Smooth muscle cell (in vitro differentiated cells): ENCODE measurements around the gene COA5. TPM values are rescaled to one million over a fixed set of nuclear protein-coding genes. Genes with fewer than 3 reads are reported as not detected.

Source experiments
- DNase-seq: peaks from one replicate; lab custom pipeline; 2025; ENCODE audit not compliant: unreplicated experiment; lab: John Stamatoyannopoulos, UW
- H2AFZ ChIP-seq: fragments of 200-600 bp; sonication (generic); 2 replicates; pipeline ENCODE4 v1.6.0; 2016; ENCODE audit warnings: antibody characterized with exemption, low read depth, mild to moderate bottlenecking
- H3F3A ChIP-seq: fragments of 200-600 bp; sonication (generic); 2 replicates; pipeline ENCODE4 v1.6.0; 2017; ENCODE audit warnings: antibody characterized with exemption, low read depth
- H3K27ac ChIP-seq: fragments of 200-600 bp; sonication (generic); 2 replicates; pipeline ENCODE4 v1.5.1; 2016; ENCODE audit warnings: low read depth, mild to moderate bottlenecking
- H3K27me3 ChIP-seq: fragments of 200-600 bp; sonication (generic); 2 replicates; pipeline ENCODE4 v1.6.1; 2016; ENCODE audit warnings: low read depth, mild to moderate bottlenecking
- H3K36me3 ChIP-seq: fragments of 200-600 bp; sonication (generic); 2 replicates; pipeline ENCODE4 v1.5.1; 2016; ENCODE audit warnings: low read depth
- H3K4me1 ChIP-seq: fragments of 200-600 bp; sonication (generic); 2 replicates; pipeline ENCODE4 v1.5.1; 2016; ENCODE audit warnings: low read depth
- H3K4me2 ChIP-seq: fragments of 200-600 bp; sonication (generic); 2 replicates; pipeline ENCODE4 v1.6.0; 2016; ENCODE audit warnings: mild to moderate bottlenecking
- H3K4me3 ChIP-seq: fragments of 200-600 bp; sonication (generic); 2 replicates; pipeline ENCODE4 v1.5.1; 2016; ENCODE audit warnings: mild to moderate bottlenecking
- H3K79me2 ChIP-seq: fragments of 200-600 bp; sonication (generic); 2 replicates; pipeline ENCODE4 v1.6.0; 2016; ENCODE audit warnings: low read depth, mild to moderate bottlenecking
- H3K9ac ChIP-seq: fragments of 200-600 bp; sonication (generic); 2 replicates; pipeline ENCODE4 v1.6.0; 2016; ENCODE audit warnings: low read depth
- H3K9me3 ChIP-seq: fragments of 200-600 bp; sonication (generic); replicated peaks from 2 replicates; pipeline ENCODE4 v1.5.1; 2016; ENCODE audit warnings: low read depth
- H4K20me1 ChIP-seq: fragments of 200-600 bp; sonication (generic); 2 replicates; pipeline ENCODE4 v1.6.0; 2016; ENCODE audit warnings: low read depth
- CTCF ChIP-seq: fragments of 200-600 bp; sonication (generic); IDR thresholded peaks from 2 replicates; pipeline ENCODE4 v1.5.1; 2017; ENCODE audit warnings: borderline replicate concordance, mild to moderate bottlenecking, antibody characterized with exemption; ENCODE audit not compliant: insufficient read depth, poor library complexity, severe bottlenecking
- WGBS: methylation state at CpG from one replicate; pipeline ENCODE4 v1.1.7; 2016; ENCODE audit warnings: low lambda C conversion rate; 5-methylcytosine and 5-hydroxymethylcytosine counted together
- polyA plus RNA-seq: library from polyadenylated mRNA; unstranded; fragments of >200 nt; fragmentation: Nextera tagmentation; extraction: Ambion mirVana; gene quantifications from 2 replicates; pipeline ENCODE4 v1.2.1, GENCODE V29; 2016
- total RNA-seq: library from RNA; depleted of rRNA; stranded (reverse); fragments of >200 nt; gene quantifications from 2 replicates; pipeline ENCODE4 v1.2.3, GENCODE V29; 2014

COA5 gene
- total and polyA plus RNA-seq, 2 experiments from 2014 or later = 20.1 to 27.8 TPM

DNA sequence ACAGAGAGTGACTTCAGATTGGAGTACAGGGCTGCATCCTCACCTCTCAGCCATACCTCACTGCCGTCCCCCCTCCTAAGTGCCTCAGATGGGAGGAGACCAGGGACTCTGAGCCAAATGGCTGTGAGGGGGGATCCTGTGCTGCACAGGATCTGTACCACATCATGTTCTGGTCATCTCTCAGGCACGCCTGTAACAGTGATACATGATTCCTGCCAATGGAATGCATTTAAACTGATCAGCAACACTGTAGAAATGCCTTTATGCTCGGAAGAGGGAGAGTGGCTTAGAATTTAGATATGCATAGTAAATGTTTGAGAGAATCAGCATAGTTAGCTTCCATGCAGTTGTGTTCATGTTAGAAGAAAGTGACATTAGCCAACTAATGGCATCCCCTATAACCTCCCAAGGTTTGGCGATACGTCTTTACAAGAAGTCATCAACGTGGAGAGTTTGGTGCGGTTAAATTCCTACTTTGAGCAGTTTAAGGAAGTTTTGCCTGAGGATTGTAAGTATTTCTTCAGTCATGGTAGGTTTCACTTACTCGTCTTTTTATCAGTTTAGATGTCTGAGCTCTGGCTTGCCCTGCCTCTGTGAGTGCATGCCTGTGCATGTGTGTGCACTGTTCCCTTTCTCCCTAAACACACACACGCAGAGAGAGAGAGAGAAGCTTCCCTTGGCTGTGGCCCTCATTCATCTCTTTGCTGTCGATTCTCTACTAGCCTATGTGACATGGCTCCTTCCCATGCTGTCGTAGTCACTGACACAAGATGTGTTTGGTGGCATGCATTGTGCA, 40.0 kb downstream of the COA5 start:
- DNase-seq = no peak
- WGBS = 90% methylated on average over 11 of the region's 11 CpGs
- no peak overlapping the region for H3K27ac ChIP-seq

GRCh38 chr2:98565941-98566340, 42.4 kb downstream of the COA5 start:
- TF ChIP-seq CTCF = no peak
- no peaks in the 10 kb centered on the region for H3K4me1 ChIP-seq
- H3K27ac ChIP-seq = no peak overlapping the region
- no peaks in the 10 kb centered on the region for H3K27me3 ChIP-seq
- no peaks in the 10 kb centered on the region for H4K20me1 ChIP-seq
- no peaks in the 10 kb centered on the region for H3K79me2 ChIP-seq
- no peaks in the 10 kb centered on the region for H3F3A ChIP-seq
- no peak for DNase-seq
- H3K4me2 ChIP-seq = no peak overlapping the region
- no peak overlapping the region for H3K9ac ChIP-seq
- WGBS = 97% methylated on average over 19 of the region's 19 CpGs
- no peaks in the 10 kb centered on the region for H3K36me3 ChIP-seq
- H3K9me3 ChIP-seq = no peaks in the 10 kb centered on the region
- no peak overlapping the region for H3K4me3 ChIP-seq
- H2AFZ ChIP-seq = no peak overlapping the region

More for the DNA sequence above, 40.0 kb downstream of the COA5 start:
- H3K4me1 ChIP-seq = no peaks in the 10 kb centered on the region
- H3K79me2 ChIP-seq = no peaks in the 10 kb centered on the region
- TF ChIP-seq CTCF = no peak
- no peaks in the 10 kb centered on the region for H3K9me3 ChIP-seq
- H3K4me3 ChIP-seq = no peak overlapping the region
- H3K9ac ChIP-seq = no peak overlapping the region
- no peaks in the 10 kb centered on the region for H3K36me3 ChIP-seq
- H3K4me2 ChIP-seq = no peak overlapping the region
- no peaks in the 10 kb centered on the region for H3K27me3 ChIP-seq
- H3F3A ChIP-seq = no peaks in the 10 kb centered on the region
- H2AFZ ChIP-seq = no peak overlapping the region
- no peaks in the 10 kb centered on the region for H4K20me1 ChIP-seq

DNA sequence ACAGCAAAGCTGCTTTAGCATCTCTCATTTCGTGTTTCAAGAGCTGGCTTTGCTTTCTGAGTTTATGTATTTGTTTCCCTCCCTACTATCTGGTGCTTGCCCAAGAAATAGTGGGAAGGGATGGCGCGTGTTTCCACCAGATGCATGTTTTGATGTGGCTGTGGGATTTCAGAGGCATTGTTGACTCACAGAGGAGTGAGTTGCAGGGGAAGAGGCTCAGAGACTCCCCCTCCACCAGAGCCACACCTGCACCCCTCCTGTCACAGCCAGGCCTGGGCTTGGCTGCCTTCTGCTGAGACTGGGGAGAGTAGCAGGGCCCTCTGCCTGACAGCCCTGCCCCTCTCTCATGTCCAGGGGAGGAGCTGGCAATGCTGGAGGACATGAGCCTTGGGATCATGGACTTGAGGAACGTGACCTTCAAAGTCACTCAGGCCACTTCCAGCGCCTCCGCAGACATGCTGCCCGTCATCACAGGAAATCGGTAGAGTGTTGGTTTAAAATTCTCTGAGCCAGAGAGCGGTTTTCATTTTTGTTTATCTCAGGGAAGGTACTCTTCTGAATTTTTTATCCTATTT, 42.9 kb downstream of the COA5 start:
- DNase-seq = no peak
- H3K9me3 ChIP-seq = no peaks in the 10 kb centered on the region
- no peak overlapping the region for H3K4me2 ChIP-seq
- TF ChIP-seq CTCF = no peak
- H3K9ac ChIP-seq = no peak overlapping the region
- no peaks in the 10 kb centered on the region for H3K36me3 ChIP-seq
- no peaks in the 10 kb centered on the region for H4K20me1 ChIP-seq
- H3K79me2 ChIP-seq = no peaks in the 10 kb centered on the region
- H3K27ac ChIP-seq = no peak overlapping the region
- no peak overlapping the region for H2AFZ ChIP-seq
- H3K27me3 ChIP-seq = no peaks in the 10 kb centered on the region
- WGBS = 96% methylated on average over 9 of the region's 9 CpGs
- H3K4me1 ChIP-seq = no peaks in the 10 kb centered on the region
- no peaks in the 10 kb centered on the region for H3F3A ChIP-seq
- no peak overlapping the region for H3K4me3 ChIP-seq
